BLaER1 treated with 17β-estradiol and CSF1 and Interleukin-3, amounts not matched to agents 10 nM and 100 nM (cell line): ENCODE measurements around the gene DMAC1.

Source experiments
- H3K27ac ChIP-seq, 11 experiments: shearing (Covaris generic); formaldehyde crosslinking; 2 replicates each; pipeline ENCODE4 v1.8.1; 2022
- H3K27me3 ChIP-seq, 11 experiments: shearing (Covaris generic); formaldehyde crosslinking; 2 replicates each; pipeline ENCODE4 v1.8.1; 2022
- H3K36me3 ChIP-seq, 11 experiments: shearing (Covaris generic); formaldehyde crosslinking; 2 replicates each; pipeline ENCODE4 v1.8.1; 2022
- H3K4me1 ChIP-seq, 10 experiments: shearing (Covaris generic); formaldehyde crosslinking; 2 replicates each; pipeline ENCODE4 v1.8.1; 2022
- H3K4me2 ChIP-seq, 11 experiments: shearing (Covaris generic); formaldehyde crosslinking; 2 replicates each; pipeline ENCODE4 v1.8.1; 2022
- H3K4me3 ChIP-seq, 10 experiments: shearing (Covaris generic); formaldehyde crosslinking; 2 replicates each; pipeline ENCODE4 v1.8.1; 2022
- H3K9ac ChIP-seq, 11 experiments: shearing (Covaris generic); formaldehyde crosslinking; 2 replicates each; pipeline ENCODE4 v1.8.1; 2022
- H3K9me3 ChIP-seq, 11 experiments: shearing (Covaris generic); formaldehyde crosslinking; replicated peaks in 1 of 11; 2 replicates each; pipeline ENCODE4 v1.8.1; 2022
- H4K20me1 ChIP-seq, 11 experiments: shearing (Covaris generic); formaldehyde crosslinking; 2 replicates each; pipeline ENCODE4 v1.8.1; 2022
- Cebpa-rat ChIP-seq, 11 experiments: shearing (Covaris generic); IDR thresholded peaks; 2 replicates each; pipeline ENCODE4 v1.8.1; 2022

DMAC1 gene

GRCh38 chr9:7799234-7799943, at the start of gene DMAC1:
Gene DMAC1 (minus strand): TSS chr9:7799778. CDS start chr9:7799734, 44 bp downstream.
- Histone ChIP-seq H3K4me3 (peak within 1 kb of the TSS; percentile 67 to 87 (median 79)), H3K27me3 (no peaks in the 10 kb centered on the region), H4K20me1 (peaks cover 0 to 2% (median 0%) of the 10 kb centered on the region in 11 experiments; a peak in 2 of 22 replicates), H3K36me3 (peaks cover 28 to 35% (median 31%) of the 10 kb centered on the region in 11 experiments), H3K9ac (peak within 1 kb of the TSS; percentile 87 to 93 (median 91)), H3K9me3 (no peaks in the 10 kb centered on the region), H3K4me2 (peak within 1 kb of the TSS; percentile 85 to 100 (median 91)), H3K4me1 (peaks cover 8 to 31% (median 10%) of the 10 kb centered on the region in 10 experiments), H3K27ac (peak within 1 kb of the TSS; percentile 88 to 96 (median 91))
- TF ChIP-seq Cebpa-rat (IDR thresholded peaks at IDR 0.05) = no peak

- peaks cover 0 to 4% (median 0%) of the 10 kb centered on the region in 11 experiments; a peak in 3 of 22 replicates for H3K9me3 ChIP-seq
- no peaks in the 10 kb centered on the region for H3K36me3 ChIP-seq
- H4K20me1 ChIP-seq = no peaks in the 10 kb centered on the region
- H3K4me2 ChIP-seq = no peak overlapping the region
- no peak overlapping the region for H3K4me3 ChIP-seq
- no peaks in the 10 kb centered on the region for H3K4me1 ChIP-seq
- H3K27me3 ChIP-seq = no peaks in the 10 kb centered on the region
- H3K9ac ChIP-seq = no peak overlapping the region
- no peak overlapping the region for H3K27ac ChIP-seq
- TF ChIP-seq Cebpa-rat (IDR thresholded peaks at IDR 0.05) = no peak
Measured at GRCh38 chr9:7849362-7849761, 49.8 kb upstream of the DMAC1 start.

GRCh38 chr9:7848498-7848897, 48.9 kb upstream of the DMAC1 start:
- H3K4me3 ChIP-seq = no peak overlapping the region
- H3K27ac ChIP-seq = no peak overlapping the region
- H3K27me3 ChIP-seq = no peaks in the 10 kb centered on the region
- no peaks in the 10 kb centered on the region for H3K4me1 ChIP-seq
- TF ChIP-seq Cebpa-rat (IDR thresholded peaks at IDR 0.05) = no peak
- no peaks in the 10 kb centered on the region for H3K36me3 ChIP-seq
- no peaks in the 10 kb centered on the region for H4K20me1 ChIP-seq
- peaks cover 0 to 4% (median 0%) of the 10 kb centered on the region in 11 experiments; a peak in 3 of 22 replicates for H3K9me3 ChIP-seq
- no peak overlapping the region for H3K4me2 ChIP-seq
- no peak overlapping the region for H3K9ac ChIP-seq

GRCh38 chr9:7844242-7844641, 44.7 kb upstream of the DMAC1 start:
- H3K36me3 ChIP-seq = no peaks in the 10 kb centered on the region
- no peaks in the 10 kb centered on the region for H4K20me1 ChIP-seq
- H3K27me3 ChIP-seq = no peaks in the 10 kb centered on the region
- no peak overlapping the region for H3K4me2 ChIP-seq
- TF ChIP-seq Cebpa-rat (IDR thresholded peaks at IDR 0.05) = no peak
- H3K4me1 ChIP-seq = no peaks in the 10 kb centered on the region
- H3K9ac ChIP-seq = no peak overlapping the region
- no peaks in the 10 kb centered on the region; a peak in 1 of 22 replicates for H3K9me3 ChIP-seq
- 0 out of 22 replicates have a peak overlapping the region, but pooled peaks of 1 of the 11 experiments have one; percentile 10 for H3K27ac ChIP-seq
- no peak overlapping the region for H3K4me3 ChIP-seq

GRCh38 chr9:7841831-7842230, 42.3 kb upstream of the DMAC1 start:
- no peak overlapping the region for H3K9ac ChIP-seq
- H3K4me2 ChIP-seq = no peak overlapping the region
- H3K27ac ChIP-seq = no peak overlapping the region
- H3K4me1 ChIP-seq = no peaks in the 10 kb centered on the region
- TF ChIP-seq Cebpa-rat (IDR thresholded peaks at IDR 0.05) = no peak
- H3K27me3 ChIP-seq = no peaks in the 10 kb centered on the region
- peaks cover 0 to 4% (median 0%) of the 10 kb centered on the region in 11 experiments; a peak in 2 of 22 replicates for H3K9me3 ChIP-seq
- H4K20me1 ChIP-seq = no peaks in the 10 kb centered on the region
- no peaks in the 10 kb centered on the region for H3K36me3 ChIP-seq
- H3K4me3 ChIP-seq = no peak overlapping the region

GRCh38 chr9:7834531-7834930, 35.0 kb upstream of the DMAC1 start:
- H3K27me3 ChIP-seq = no peaks in the 10 kb centered on the region
- peaks cover 0 to 25% (median 10%) of the 10 kb centered on the region in 11 experiments; a peak in 11 of 22 replicates for H3K9me3 ChIP-seq
- H4K20me1 ChIP-seq = no peaks in the 10 kb centered on the region
- no peaks in the 10 kb centered on the region for H3K36me3 ChIP-seq
- H3K27ac ChIP-seq = no peak overlapping the region
- peaks cover 0 to 20% (median 0%) of the 10 kb centered on the region in 10 experiments; a peak in 6 of 20 replicates for H3K4me1 ChIP-seq
- TF ChIP-seq Cebpa-rat (IDR thresholded peaks at IDR 0.05) = no peak
- H3K4me3 ChIP-seq = no peak overlapping the region
- no peak overlapping the region for H3K4me2 ChIP-seq
- H3K9ac ChIP-seq = no peak overlapping the region

GRCh38 chr9:7828334-7828733, 28.8 kb upstream of the DMAC1 start:
- H3K4me3 ChIP-seq = no peak overlapping the region; a peak in 1 of 20 replicates
- H3K36me3 ChIP-seq = no peaks in the 10 kb centered on the region
- H3K4me2 ChIP-seq = peak overlapping the region in 3 of 11 experiments; percentile 49 to 84 (median 80); a peak in 6 of 22 replicates
- H3K27me3 ChIP-seq = no peaks in the 10 kb centered on the region
- TF ChIP-seq Cebpa-rat (IDR thresholded peaks at IDR 0.05) = no peak
- H4K20me1 ChIP-seq = no peaks in the 10 kb centered on the region
- H3K27ac ChIP-seq = peak overlapping the region in 4 of 11 experiments; percentile 37 to 92 (median 84); a peak in 7 of 22 replicates
- H3K9me3 ChIP-seq = peaks cover 0 to 27% (median 14%) of the 10 kb centered on the region in 11 experiments; a peak in 12 of 22 replicates
- H3K9ac ChIP-seq = peak overlapping the region in 3 of 11 experiments; percentile 37 to 73 (median 59); a peak in 5 of 22 replicates
- H3K4me1 ChIP-seq = peaks cover 0 to 58% (median 0%) of the 10 kb centered on the region in 10 experiments; a peak in 6 of 20 replicates

GRCh38 chr9:7827792-7828191, 28.2 kb upstream of the DMAC1 start:
- H3K9me3 ChIP-seq = peaks cover 0 to 27% (median 14%) of the 10 kb centered on the region in 11 experiments; a peak in 12 of 22 replicates
- H3K36me3 ChIP-seq = no peaks in the 10 kb centered on the region
- H3K27ac ChIP-seq = peak overlapping the region in 4 of 11 experiments; percentile 37 to 92 (median 84); a peak in 7 of 22 replicates
- H3K27me3 ChIP-seq = no peaks in the 10 kb centered on the region
- H4K20me1 ChIP-seq = no peaks in the 10 kb centered on the region
- no peak for TF ChIP-seq Cebpa-rat (IDR thresholded peaks at IDR 0.05)
- H3K4me3 ChIP-seq = no peak overlapping the region; a peak in 1 of 20 replicates
- peak overlapping the region in 3 of 11 experiments; percentile 49 to 84 (median 80); a peak in 6 of 22 replicates for H3K4me2 ChIP-seq
- H3K9ac ChIP-seq = peak overlapping the region in 3 of 11 experiments; percentile 21 to 73 (median 32); a peak in 5 of 22 replicates
- H3K4me1 ChIP-seq = peaks cover 0 to 58% (median 0%) of the 10 kb centered on the region in 10 experiments; a peak in 6 of 20 replicates

- peak overlapping the region in 3 of 11 experiments; percentile 21 to 73 (median 32); a peak in 4 of 22 replicates for H3K9ac ChIP-seq
- H4K20me1 ChIP-seq = no peaks in the 10 kb centered on the region
- H3K27ac ChIP-seq = peak overlapping the region in 3 of 11 experiments; percentile 81 to 92 (median 87); a peak in 6 of 22 replicates
- H3K9me3 ChIP-seq = peaks cover 0 to 27% (median 14%) of the 10 kb centered on the region in 11 experiments; a peak in 12 of 22 replicates
- H3K4me1 ChIP-seq = peaks cover 0 to 62% (median 0%) of the 10 kb centered on the region in 10 experiments; a peak in 6 of 20 replicates
- TF ChIP-seq Cebpa-rat (IDR thresholded peaks at IDR 0.05) = no peak
- no peaks in the 10 kb centered on the region for H3K27me3 ChIP-seq
- H3K36me3 ChIP-seq = no peaks in the 10 kb centered on the region
- H3K4me3 ChIP-seq = no peak overlapping the region
- peak overlapping the region in 3 of 11 experiments; percentile 49 to 84 (median 80); a peak in 6 of 22 replicates for H3K4me2 ChIP-seq
Measured at GRCh38 chr9:7827056-7827455, 27.5 kb upstream of the DMAC1 start.
